Liver (tissue), 9 donors: ENCODE data around the gene ORM2. TPM values are rescaled to one million over a fixed set of nuclear protein-coding genes. Genes with fewer than 3 reads are reported as not detected.

Source experiments
- DNase-seq: peaks from one replicate; pipeline ENCODE4 v3.0.0-alpha.2; 2017; ENCODE audit warnings: low spot score
- H3K27ac ChIP-seq, 2 donors: one replicate each; pipeline ENCODE4 v1.7.0; 2013; ENCODE audit warnings: inconsistent platforms in 2 of 2, low read length in 2 of 2, control low read depth in 1 of 2, low read depth in 1 of 2, mild to moderate bottlenecking in 1 of 2
- H3K27me3 ChIP-seq, 4 donors: one replicate each; pipeline versions ENCODE4 v1.6.1 to v1.7.0; 2013; ENCODE audit warnings: low read length in 3 of 4, inconsistent platforms in 1 of 4, mild to moderate bottlenecking in 1 of 4, moderate library complexity in 1 of 4; ENCODE audit not compliant: control insufficient read depth in 4 of 4, insufficient read depth in 4 of 4
- H3K36me3 ChIP-seq, 4 donors: one replicate each; pipeline versions ENCODE4 v1.6.1 to v1.7.0; 2013; ENCODE audit warnings: low read length in 3 of 4, mild to moderate bottlenecking in 3 of 4, low read depth in 1 of 4, moderate library complexity in 1 of 4; ENCODE audit not compliant: control insufficient read depth in 4 of 4, insufficient read depth in 3 of 4
- H3K4me1 ChIP-seq, 4 donors: one replicate each; pipeline versions ENCODE4 v1.6.1 to v1.7.0; 2013; ENCODE audit warnings: low read length in 3 of 4, mild to moderate bottlenecking in 3 of 4, moderate library complexity in 1 of 4; ENCODE audit not compliant: control insufficient read depth in 4 of 4, insufficient read depth in 4 of 4
- H3K4me3 ChIP-seq, 3 donors: one replicate each; pipeline versions ENCODE4 v1.6.1 to v1.7.0; 2013; ENCODE audit warnings: low read length in 3 of 3, control low read depth in 1 of 3, low read depth in 1 of 3, mild to moderate bottlenecking in 1 of 3
- H3K9ac ChIP-seq, 2 donors: one replicate each; pipeline ENCODE4 v1.7.0; 2013; ENCODE audit warnings: low read length in 2 of 2, mild to moderate bottlenecking in 2 of 2, moderate library complexity in 2 of 2, control low read depth in 1 of 2, low read depth in 1 of 2
- H3K9me3 ChIP-seq, 4 donors: one replicate each; pipeline versions ENCODE4 v1.6.1 to v1.7.0; 2013; ENCODE audit warnings: low read length in 3 of 4; ENCODE audit not compliant: control insufficient read depth in 4 of 4
- EGR1 ChIP-seq, 2 donors: IDR thresholded peaks; 2 replicates each; pipeline ENCODE4 v1.6.1; 2016 to 2018; ENCODE audit warnings: antibody characterized with exemption in 2 of 2, low read depth in 2 of 2
- FOXA1 ChIP-seq: IDR thresholded peaks from 2 replicates; pipeline ENCODE4 v1.6.1; 2016; ENCODE audit warnings: antibody characterized with exemption
- FOXA2 ChIP-seq: IDR thresholded peaks from 2 replicates; pipeline ENCODE4 v1.6.1; 2016; ENCODE audit warnings: antibody characterized with exemption
- GABPA ChIP-seq, 2 donors: IDR thresholded peaks in 1 of 2; conservative IDR thresholded peaks in 1 of 2; 2 replicates each; pipeline ENCODE4 v1.6.1; 2016; ENCODE audit warnings: antibody characterized with exemption in 2 of 2, mild to moderate bottlenecking in 1 of 2, moderate library complexity in 1 of 2
- HNF4A ChIP-seq, 2 donors: conservative IDR thresholded peaks; 2 replicates each; pipeline ENCODE4 v1.6.1; 2016; ENCODE audit warnings: antibody characterized with exemption in 2 of 2, mild to moderate bottlenecking in 2 of 2
- HNF4G ChIP-seq: IDR thresholded peaks from 2 replicates; pipeline ENCODE4 v1.6.1; 2016; ENCODE audit warnings: antibody characterized with exemption
- JUND ChIP-seq, 2 donors: IDR thresholded peaks; 2 replicates each; pipeline ENCODE4 v1.6.1; 2016; ENCODE audit warnings: antibody characterized with exemption in 2 of 2
- NR2F2 ChIP-seq: IDR thresholded peaks from 2 replicates; pipeline ENCODE4 v1.6.1; 2016; ENCODE audit warnings: antibody characterized with exemption
- RAD21 ChIP-seq, 2 donors: IDR thresholded peaks; 2 replicates each; pipeline ENCODE4 v1.6.1; 2016; ENCODE audit warnings: antibody characterized with exemption in 2 of 2, mild to moderate bottlenecking in 2 of 2
- RXRA ChIP-seq, 2 donors: IDR thresholded peaks; 2 replicates each; pipeline ENCODE4 v1.6.1; 2017 to 2018; ENCODE audit warnings: antibody characterized with exemption in 2 of 2, mild to moderate bottlenecking in 1 of 2
- TAF1 ChIP-seq: conservative IDR thresholded peaks from 2 replicates; pipeline ENCODE4 v1.6.1; 2016; ENCODE audit warnings: antibody characterized with exemption, mild to moderate bottlenecking
- YY1 ChIP-seq: IDR thresholded peaks from 2 replicates; pipeline ENCODE4 v1.6.1; 2016; ENCODE audit warnings: antibody characterized with exemption, mild to moderate bottlenecking
- WGBS: extraction: QIAGEN DNeasy Blood & Tissue Kit; methylation state at CpG from one replicate; pipeline ENCODE4 v1.1.7; 2013; 5-methylcytosine and 5-hydroxymethylcytosine counted together
- polyA plus RNA-seq, 2 donors: library from polyadenylated mRNA; stranded (reverse) in 1 of 2; unstranded in 1 of 2; fragments of 200-250 nt in 1 of 2; fragments of >200 nt in 1 of 2; fragmentation: Nextera tagmentation in 1 of 2; extraction: Ambion mirVana in 1 of 2; gene quantifications; one replicate each; pipeline versions ENCODE4 v1.2.1 to v1.2.3, GENCODE V29; 2013 to 2015
- total RNA-seq, 2 donors: library from RNA; depleted of rRNA; stranded (reverse); fragments of >200 nt; gene quantifications; one replicate each; pipeline ENCODE4 v1.2.3, GENCODE V29; 2014
- TF ChIP-seq, protein P1 (sequence below): IDR thresholded peaks from 2 replicates; pipeline ENCODE4 v1.6.1; 2016; ENCODE audit warnings: antibody characterized with exemption
- TF ChIP-seq, protein P2 (sequence below): IDR thresholded peaks from 2 replicates; pipeline ENCODE4 v1.6.1; 2016; ENCODE audit warnings: antibody characterized with exemption
- TF ChIP-seq, protein P3 (sequence below): fragments of 150-350 bp; IDR thresholded peaks from 2 replicates; pipeline ENCODE4 v1.5.1; 2017; ENCODE audit warnings: improper control_type of control experiment, low read depth, low read length; ENCODE audit not compliant: missing input control
- TF ChIP-seq, protein P4 (sequence below): IDR thresholded peaks from 2 replicates; pipeline ENCODE4 v1.6.1; 2016; ENCODE audit warnings: antibody characterized with exemption
- TF ChIP-seq, protein P5 (sequence below): IDR thresholded peaks from 2 replicates; pipeline ENCODE4 v1.6.1; 2016; ENCODE audit warnings: antibody characterized with exemption, mild to moderate bottlenecking
- donor health status: healthy.
- donor health status: healthy.
- donor health status: healthy.
- donor health status: healthy.
- donor health status: healthy.

ORM2 gene
- total and polyA plus RNA-seq, 4 donors, result 276 to 7,373 (median 5,310) TPM

- WGBS, result 87% methylated on average over 12 of the region's 12 CpGs
- no peaks in the 10 kb centered on the region for H3K9me3 ChIP-seq
These were observed 48.1 kb upstream of the ORM2 start for GRCh38 chr9:114281473-114282103.

DNA sequence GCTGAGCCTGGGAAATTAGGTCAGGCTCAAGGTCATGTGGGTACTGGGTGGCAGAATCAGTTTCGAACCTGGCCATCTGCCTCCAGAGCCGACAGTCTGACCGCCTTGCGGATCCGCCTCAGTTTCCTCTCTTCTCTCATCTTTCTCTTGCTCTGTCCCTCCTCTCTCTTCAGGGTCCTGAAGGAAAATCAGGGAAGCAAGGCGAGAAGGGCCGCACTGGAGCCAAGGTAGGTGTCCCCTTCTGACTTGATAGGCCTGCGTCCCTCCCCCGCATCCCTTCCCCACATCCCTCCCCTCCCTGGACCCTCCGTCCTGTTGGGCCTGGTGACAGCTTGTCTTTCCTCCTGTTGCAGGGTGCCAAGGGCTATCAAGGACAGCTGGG, 47.6 kb upstream of the ORM2 start:
- H3K27ac ChIP-seq, result no peak overlapping the region
- H3K27me3 ChIP-seq, result no peaks in the 10 kb centered on the region
- no peaks in the 10 kb centered on the region for H3K9me3 ChIP-seq
- H3K4me3 ChIP-seq, result no peak overlapping the region
- H3K36me3 ChIP-seq, result peaks cover 5 to 46% (median 19%) of the 10 kb centered on the region in 4 donors
- no peak for TF ChIP-seq GABPA (IDR thresholded peaks at IDR 0.05 in 1 of 2, conservative IDR thresholded peaks at IDR 0.05 in 1 of 2)
- no peak for TF ChIP-seq NR2F2
- TF ChIP-seq, protein P1, sequence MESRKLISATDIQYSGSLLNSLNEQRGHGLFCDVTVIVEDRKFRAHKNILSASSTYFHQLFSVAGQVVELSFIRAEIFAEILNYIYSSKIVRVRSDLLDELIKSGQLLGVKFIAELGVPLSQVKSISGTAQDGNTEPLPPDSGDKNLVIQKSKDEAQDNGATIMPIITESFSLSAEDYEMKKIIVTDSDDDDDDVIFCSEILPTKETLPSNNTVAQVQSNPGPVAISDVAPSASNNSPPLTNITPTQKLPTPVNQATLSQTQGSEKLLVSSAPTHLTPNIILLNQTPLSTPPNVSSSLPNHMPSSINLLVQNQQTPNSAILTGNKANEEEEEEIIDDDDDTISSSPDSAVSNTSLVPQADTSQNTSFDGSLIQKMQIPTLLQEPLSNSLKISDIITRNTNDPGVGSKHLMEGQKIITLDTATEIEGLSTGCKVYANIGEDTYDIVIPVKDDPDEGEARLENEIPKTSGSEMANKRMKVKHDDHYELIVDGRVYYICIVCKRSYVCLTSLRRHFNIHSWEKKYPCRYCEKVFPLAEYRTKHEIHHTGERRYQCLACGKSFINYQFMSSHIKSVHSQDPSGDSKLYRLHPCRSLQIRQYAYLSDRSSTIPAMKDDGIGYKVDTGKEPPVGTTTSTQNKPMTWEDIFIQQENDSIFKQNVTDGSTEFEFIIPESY, result no peak
- no peak for DNase-seq
- H3K4me1 ChIP-seq, result peaks cover 0 to 4% (median 0%) of the 10 kb centered on the region in 4 donors
- WGBS, result 96% methylated on average over 10 of the region's 10 CpGs
- H3K9ac ChIP-seq, result no peak overlapping the region

More at GRCh38 chr9:114281473-114282103, 48.1 kb upstream of the ORM2 start:
- DNase-seq, result no peak
- peaks cover 5 to 45% (median 19%) of the 10 kb centered on the region in 4 donors for H3K36me3 ChIP-seq
- peaks cover 0 to 4% (median 0%) of the 10 kb centered on the region in 4 donors for H3K4me1 ChIP-seq
- no peak overlapping the region for H3K4me3 ChIP-seq
- H3K27me3 ChIP-seq, result no peaks in the 10 kb centered on the region
- no peak overlapping the region for H3K9ac ChIP-seq
- H3K27ac ChIP-seq, result no peak overlapping the region
- TF ChIP-seq, protein P2, sequence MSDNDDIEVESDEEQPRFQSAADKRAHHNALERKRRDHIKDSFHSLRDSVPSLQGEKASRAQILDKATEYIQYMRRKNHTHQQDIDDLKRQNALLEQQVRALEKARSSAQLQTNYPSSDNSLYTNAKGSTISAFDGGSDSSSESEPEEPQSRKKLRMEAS, result no peak
- no peak for TF ChIP-seq TAF1
- no peak for TF ChIP-seq YY1
- TF ChIP-seq NR2F2, result no peak
- TF ChIP-seq FOXA1, result no peak
- TF ChIP-seq, protein P3, sequence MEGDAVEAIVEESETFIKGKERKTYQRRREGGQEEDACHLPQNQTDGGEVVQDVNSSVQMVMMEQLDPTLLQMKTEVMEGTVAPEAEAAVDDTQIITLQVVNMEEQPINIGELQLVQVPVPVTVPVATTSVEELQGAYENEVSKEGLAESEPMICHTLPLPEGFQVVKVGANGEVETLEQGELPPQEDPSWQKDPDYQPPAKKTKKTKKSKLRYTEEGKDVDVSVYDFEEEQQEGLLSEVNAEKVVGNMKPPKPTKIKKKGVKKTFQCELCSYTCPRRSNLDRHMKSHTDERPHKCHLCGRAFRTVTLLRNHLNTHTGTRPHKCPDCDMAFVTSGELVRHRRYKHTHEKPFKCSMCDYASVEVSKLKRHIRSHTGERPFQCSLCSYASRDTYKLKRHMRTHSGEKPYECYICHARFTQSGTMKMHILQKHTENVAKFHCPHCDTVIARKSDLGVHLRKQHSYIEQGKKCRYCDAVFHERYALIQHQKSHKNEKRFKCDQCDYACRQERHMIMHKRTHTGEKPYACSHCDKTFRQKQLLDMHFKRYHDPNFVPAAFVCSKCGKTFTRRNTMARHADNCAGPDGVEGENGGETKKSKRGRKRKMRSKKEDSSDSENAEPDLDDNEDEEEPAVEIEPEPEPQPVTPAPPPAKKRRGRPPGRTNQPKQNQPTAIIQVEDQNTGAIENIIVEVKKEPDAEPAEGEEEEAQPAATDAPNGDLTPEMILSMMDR, result no peak

GRCh38 chr9:114282507-114282906, 47.2 kb upstream of the ORM2 start:
- H3K36me3 ChIP-seq, result peaks cover 5 to 48% (median 20%) of the 10 kb centered on the region in 4 donors
- H3K27me3 ChIP-seq, result no peaks in the 10 kb centered on the region
- 91% methylated on average over 6 of the region's 6 CpGs for WGBS
- no peak overlapping the region for H3K27ac ChIP-seq
- H3K4me1 ChIP-seq, result peaks cover 0 to 4% (median 0%) of the 10 kb centered on the region in 4 donors
- no peak overlapping the region for H3K4me3 ChIP-seq
- DNase-seq, result no peak
- no peaks in the 10 kb centered on the region for H3K9me3 ChIP-seq
- no peak for TF ChIP-seq YY1
- TF ChIP-seq, protein P4, sequence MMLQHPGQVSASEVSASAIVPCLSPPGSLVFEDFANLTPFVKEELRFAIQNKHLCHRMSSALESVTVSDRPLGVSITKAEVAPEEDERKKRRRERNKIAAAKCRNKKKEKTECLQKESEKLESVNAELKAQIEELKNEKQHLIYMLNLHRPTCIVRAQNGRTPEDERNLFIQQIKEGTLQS, result no peak
- TF ChIP-seq HNF4A (conservative IDR thresholded peaks at IDR 0.05), result no peak
- no peak for TF ChIP-seq HNF4G
- TF ChIP-seq JUND (IDR thresholded peaks at IDR 0.05), result no peak
- no peak for TF ChIP-seq FOXA2
- TF ChIP-seq, protein P1, result no peak
- no peak for TF ChIP-seq GABPA (IDR thresholded peaks at IDR 0.05 in 1 of 2, conservative IDR thresholded peaks at IDR 0.05 in 1 of 2)
- TF ChIP-seq, protein P5, sequence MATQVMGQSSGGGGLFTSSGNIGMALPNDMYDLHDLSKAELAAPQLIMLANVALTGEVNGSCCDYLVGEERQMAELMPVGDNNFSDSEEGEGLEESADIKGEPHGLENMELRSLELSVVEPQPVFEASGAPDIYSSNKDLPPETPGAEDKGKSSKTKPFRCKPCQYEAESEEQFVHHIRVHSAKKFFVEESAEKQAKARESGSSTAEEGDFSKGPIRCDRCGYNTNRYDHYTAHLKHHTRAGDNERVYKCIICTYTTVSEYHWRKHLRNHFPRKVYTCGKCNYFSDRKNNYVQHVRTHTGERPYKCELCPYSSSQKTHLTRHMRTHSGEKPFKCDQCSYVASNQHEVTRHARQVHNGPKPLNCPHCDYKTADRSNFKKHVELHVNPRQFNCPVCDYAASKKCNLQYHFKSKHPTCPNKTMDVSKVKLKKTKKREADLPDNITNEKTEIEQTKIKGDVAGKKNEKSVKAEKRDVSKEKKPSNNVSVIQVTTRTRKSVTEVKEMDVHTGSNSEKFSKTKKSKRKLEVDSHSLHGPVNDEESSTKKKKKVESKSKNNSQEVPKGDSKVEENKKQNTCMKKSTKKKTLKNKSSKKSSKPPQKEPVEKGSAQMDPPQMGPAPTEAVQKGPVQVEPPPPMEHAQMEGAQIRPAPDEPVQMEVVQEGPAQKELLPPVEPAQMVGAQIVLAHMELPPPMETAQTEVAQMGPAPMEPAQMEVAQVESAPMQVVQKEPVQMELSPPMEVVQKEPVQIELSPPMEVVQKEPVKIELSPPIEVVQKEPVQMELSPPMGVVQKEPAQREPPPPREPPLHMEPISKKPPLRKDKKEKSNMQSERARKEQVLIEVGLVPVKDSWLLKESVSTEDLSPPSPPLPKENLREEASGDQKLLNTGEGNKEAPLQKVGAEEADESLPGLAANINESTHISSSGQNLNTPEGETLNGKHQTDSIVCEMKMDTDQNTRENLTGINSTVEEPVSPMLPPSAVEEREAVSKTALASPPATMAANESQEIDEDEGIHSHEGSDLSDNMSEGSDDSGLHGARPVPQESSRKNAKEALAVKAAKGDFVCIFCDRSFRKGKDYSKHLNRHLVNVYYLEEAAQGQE, result no peak
- no peak for TF ChIP-seq NR2F2
- no peak for TF ChIP-seq RAD21 (IDR thresholded peaks at IDR 0.05)
- no peak for TF ChIP-seq EGR1 (IDR thresholded peaks at IDR 0.05; ENCODE audit: low read depth in 2 of 2)
- TF ChIP-seq RXRA (IDR thresholded peaks at IDR 0.05), result no peak
- H3K9ac ChIP-seq, result no peak overlapping the region
